GM21423 (cell line): Measurements from ENCODE around the gene CHRNA9.
"Not testable (repeated sequence)": the region's sequence is repeated elsewhere in the genome, so short reads cannot be mapped to it uniquely, and the experiment has no call there.

ENCODE experiments used
- ATAC-seq: cut with Tn5 transposase; IDR thresholded peaks from one replicate; pipeline ENCODE4 v1.9.1; 2021; ENCODE audit warnings: mild to moderate bottlenecking, moderate library complexity; ENCODE audit not compliant: unreplicated experiment

Gene CHRNA9

GRCh38 chr4:40334591-40335524 is at the start of gene CHRNA9:
TSS of gene CHRNA9 (plus strand) at chr4:40335333. CDS start at chr4:40335468, 135 bp downstream.
- ATAC-seq, result no peak

- ATAC-seq, result no peak
Measured at GRCh38 chr4:40285692-40286091, 49.4 kb upstream of the CHRNA9 start.

- ATAC-seq, result no peak
Measured at GRCh38 chr4:40288566-40288965, 46.6 kb upstream of the CHRNA9 start.

GRCh38 chr4:40289366-40290188 is 45.6 kb upstream of the CHRNA9 start:
- peak; percentile 43 for ATAC-seq

GRCh38 chr4:40290611-40291186 is 44.4 kb upstream of the CHRNA9 start:
- ATAC-seq, result not testable (repeated sequence)

- no peak for ATAC-seq
Measured at GRCh38 chr4:40292313-40292759, 42.8 kb upstream of the CHRNA9 start.

- no peak for ATAC-seq
Measured at GRCh38 chr4:40294339-40294738, 40.8 kb upstream of the CHRNA9 start.

- not testable (repeated sequence) for ATAC-seq
Measured at GRCh38 chr4:40295030-40295429, 40.1 kb upstream of the CHRNA9 start.

GRCh38 chr4:40295572-40295971 is 39.6 kb upstream of the CHRNA9 start:
- ATAC-seq, result no peak

GRCh38 chr4:40299126-40299525 is 36.0 kb upstream of the CHRNA9 start:
- ATAC-seq, result no peak

GRCh38 chr4:40299811-40300292 is 35.3 kb upstream of the CHRNA9 start:
- ATAC-seq, result no peak

GRCh38 chr4:40300371-40301162 is 34.6 kb upstream of the CHRNA9 start:
- ATAC-seq, result no peak

GRCh38 chr4:40301603-40302002 is 33.5 kb upstream of the CHRNA9 start:
- peak; percentile 65 for ATAC-seq

GRCh38 chr4:40303751-40304150 is 31.4 kb upstream of the CHRNA9 start:
- no peak for ATAC-seq

- ATAC-seq, result peak; percentile 33
Measured at GRCh38 chr4:40305328-40306170, 29.6 kb upstream of the CHRNA9 start.

GRCh38 chr4:40306226-40306625 is 28.9 kb upstream of the CHRNA9 start:
- no peak for ATAC-seq

GRCh38 chr4:40306976-40307375 is 28.2 kb upstream of the CHRNA9 start:
- ATAC-seq, result no peak

GRCh38 chr4:40307627-40308497 is 27.3 kb upstream of the CHRNA9 start:
- ATAC-seq, result peak; percentile 34
